Ishikawa (cell line): ENCODE results near the gene BLID.

ENCODE experiments used
- CEBPB ChIP-seq: IDR thresholded peaks from 2 replicates; pipeline ENCODE4 v1.6.1; 2012
- CREB1 ChIP-seq: IDR thresholded peaks from 2 replicates; pipeline ENCODE4 v1.6.1; 2012; ENCODE audit warnings: low read depth
- EGR1 ChIP-seq: IDR thresholded peaks from 2 replicates; pipeline ENCODE4 v1.6.1; 2012
- EP300 ChIP-seq: IDR thresholded peaks from 2 replicates; pipeline ENCODE4 v1.6.1; 2012; ENCODE audit warnings: borderline replicate concordance
- FOXM1 ChIP-seq: IDR thresholded peaks from 2 replicates; pipeline ENCODE4 v1.6.1; 2012; ENCODE audit warnings: low read depth, borderline replicate concordance
- NFIC ChIP-seq: IDR thresholded peaks from 2 replicates; pipeline ENCODE4 v1.6.1; 2012
- RAD21 ChIP-seq: IDR thresholded peaks from 2 replicates; pipeline ENCODE4 v1.6.1; 2012; ENCODE audit warnings: low read depth
- REST ChIP-seq: IDR thresholded peaks from 2 replicates; pipeline ENCODE4 v1.6.1; 2012; ENCODE audit warnings: low read depth, mild to moderate bottlenecking
- TAF1 ChIP-seq: IDR thresholded peaks from 2 replicates; pipeline ENCODE4 v1.6.1; 2012; ENCODE audit warnings: low read depth, mild to moderate bottlenecking
- TCF12 ChIP-seq: IDR thresholded peaks from 2 replicates; pipeline ENCODE4 v1.6.1; 2012; ENCODE audit warnings: low read depth
- TEAD4 ChIP-seq: IDR thresholded peaks from 2 replicates; pipeline ENCODE4 v1.6.1; 2012
- YY1 ChIP-seq: IDR thresholded peaks from 2 replicates; pipeline ENCODE4 v1.6.1; 2012; ENCODE audit warnings: low read depth
- TF ChIP-seq, protein P1 (sequence below): IDR thresholded peaks from 2 replicates; pipeline ENCODE4 v1.6.1; 2012
- TF ChIP-seq, protein P2 (sequence below): IDR thresholded peaks from 2 replicates; pipeline ENCODE4 v1.6.1; 2012

DNA sequence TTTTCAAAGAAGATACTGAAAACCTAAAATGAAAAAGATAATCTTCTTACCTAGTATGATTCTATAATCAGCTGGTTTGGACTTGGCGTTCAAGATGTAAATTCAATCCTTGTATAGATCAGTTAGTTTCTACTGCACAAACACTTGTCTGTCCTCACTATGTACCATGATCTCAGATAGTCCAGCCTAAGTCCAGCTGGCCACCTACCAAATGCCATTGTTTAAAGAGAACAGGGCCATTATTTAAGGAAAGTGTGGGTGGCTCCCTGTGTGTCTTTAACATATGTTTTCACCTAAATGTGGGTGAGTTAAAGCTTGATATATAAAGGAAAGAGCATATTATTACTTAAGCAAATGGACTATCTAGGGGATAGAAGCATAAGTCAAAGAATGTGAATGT lies 38.6 kb downstream of the BLID start:
- TF ChIP-seq, protein P1, sequence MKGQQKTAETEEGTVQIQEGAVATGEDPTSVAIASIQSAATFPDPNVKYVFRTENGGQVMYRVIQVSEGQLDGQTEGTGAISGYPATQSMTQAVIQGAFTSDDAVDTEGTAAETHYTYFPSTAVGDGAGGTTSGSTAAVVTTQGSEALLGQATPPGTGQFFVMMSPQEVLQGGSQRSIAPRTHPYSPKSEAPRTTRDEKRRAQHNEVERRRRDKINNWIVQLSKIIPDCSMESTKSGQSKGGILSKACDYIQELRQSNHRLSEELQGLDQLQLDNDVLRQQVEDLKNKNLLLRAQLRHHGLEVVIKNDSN = no peak
- TF ChIP-seq TAF1 (no peak), CEBPB (no peak), CREB1 (no peak), FOXM1 (no peak), TCF12 (no peak), EP300 (no peak), YY1 (no peak), RAD21 (no peak), TEAD4 (no peak), EGR1 (no peak), REST (no peak), NFIC (no peak)
- TF ChIP-seq, protein P2, sequence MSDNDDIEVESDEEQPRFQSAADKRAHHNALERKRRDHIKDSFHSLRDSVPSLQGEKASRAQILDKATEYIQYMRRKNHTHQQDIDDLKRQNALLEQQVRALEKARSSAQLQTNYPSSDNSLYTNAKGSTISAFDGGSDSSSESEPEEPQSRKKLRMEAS = no peak
